SK-N-MC (cell line): ENCODE data around the gene PCSK6.

Source experiments
- EZH2 ChIP-seq: fragments of 200-600 bp; sonication (generic); IDR thresholded peaks from one replicate; pipeline ENCODE4 v1.6.1; 2017; ENCODE audit warnings: antibody characterized with exemption
- FOXP2 ChIP-seq: optimal IDR thresholded peaks from 2 replicates; pipeline ENCODE3; 2011; ENCODE audit warnings: mild to moderate bottlenecking, moderate library complexity; ENCODE audit not compliant: insufficient read depth; ENCODE audit errors: extremely low read length, control extremely low read depth

DNA sequence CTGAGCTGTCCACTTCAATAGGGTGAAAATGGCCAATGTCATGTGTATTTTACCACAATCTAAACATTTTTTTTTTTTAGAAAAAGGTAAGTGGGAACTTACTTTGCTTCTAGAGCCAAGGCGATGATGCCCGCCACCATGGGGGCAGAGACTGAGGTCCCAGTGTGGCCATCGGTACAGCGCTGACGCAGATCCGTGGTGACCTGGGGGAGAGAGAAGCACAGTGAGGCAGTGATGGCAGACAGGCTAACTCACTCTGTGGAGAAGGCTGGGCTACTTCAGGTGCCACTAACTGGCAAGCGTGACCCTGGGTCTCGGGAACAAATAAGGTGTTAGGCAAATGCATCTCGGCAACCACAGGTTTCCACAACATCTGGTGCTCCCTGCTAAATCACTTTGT, 100.1 kb downstream of the PCSK6 start:
- TF ChIP-seq EZH2 (no peak), FOXP2 (no peak)
